Vagina (tissue), 2 donors: ENCODE measurements around the gene LMO2. TPM values are rescaled to one million over a fixed set of nuclear protein-coding genes. Genes with fewer than 3 reads are reported as not detected.

ENCODE experiments used
- DNase-seq, 2 donors: peaks; one replicate each; pipeline ENCODE4 v3.0.0-alpha.2; 2017; ENCODE audit errors: extremely low spot score in 2 of 2
- H3K27ac ChIP-seq: fragments of 200-600 bp; sonication (generic); one replicate; pipeline ENCODE4 v1.5.1; 2019
- H3K27me3 ChIP-seq: fragments of 200-600 bp; sonication (generic); one replicate; pipeline ENCODE4 v1.5.1; 2019
- H3K36me3 ChIP-seq, 2 donors: fragments of 200-600 bp; sonication (generic); one replicate each; pipeline ENCODE4 v1.5.1; 2017 to 2019
- H3K4me1 ChIP-seq: fragments of 200-600 bp; sonication (generic); one replicate; pipeline ENCODE4 v1.5.1; 2019
- H3K4me3 ChIP-seq, 2 donors: fragments of 200-600 bp; sonication (generic); 1 replicate in 1 of 2; 2 replicates in 1 of 2; pipeline ENCODE4 v1.5.1; 2016 to 2019
- H3K9me3 ChIP-seq: fragments of 200-600 bp; sonication (generic); one replicate; pipeline ENCODE4 v1.5.1; 2019
- POLR2A ChIP-seq, 2 donors: fragments of 450-650 bp; IDR thresholded peaks; one replicate each; pipeline ENCODE4 v1.6.1; 2017; ENCODE audit warnings: antibody characterized with exemption in 2 of 2, mild to moderate bottlenecking in 2 of 2, moderate library complexity in 2 of 2
- POLR2AphosphoS5 ChIP-seq, 2 donors: sonication (generic); formaldehyde crosslinking; IDR thresholded peaks; one replicate each; pipeline ENCODE4 v1.9.0; 2017; ENCODE audit warnings: antibody characterized with exemption in 2 of 2, mild to moderate bottlenecking in 2 of 2, low read depth in 1 of 2; ENCODE audit not compliant: insufficient read depth in 1 of 2
- intact Hi-C: fragments of 100-400 bp; cut with DNase I; formaldehyde crosslinking; loops from one replicate; pipeline ENCODE4 v1.15.1; 2023
- total RNA-seq: library from RNA; depleted of rRNA; stranded (reverse); fragments of >200 nt; gene quantifications from one replicate; pipeline ENCODE4 v1.2.3, GENCODE V29; 2016
- TF ChIP-seq, protein P1 (sequence below), 3 experiments: fragments of 450-650 bp in 2 of 3; fragments of 200-600 bp in 1 of 3; sonication (generic) in 1 of 3; IDR thresholded peaks; one replicate each; pipeline ENCODE4 v1.5.1; 2017 to 2019; ENCODE audit warnings: antibody characterized with exemption in 3 of 3, mild to moderate bottlenecking in 2 of 3, moderate library complexity in 2 of 3

Gene LMO2
- total RNA-seq, 1 donor from 2014 or later = 26.5 TPM

DNA sequence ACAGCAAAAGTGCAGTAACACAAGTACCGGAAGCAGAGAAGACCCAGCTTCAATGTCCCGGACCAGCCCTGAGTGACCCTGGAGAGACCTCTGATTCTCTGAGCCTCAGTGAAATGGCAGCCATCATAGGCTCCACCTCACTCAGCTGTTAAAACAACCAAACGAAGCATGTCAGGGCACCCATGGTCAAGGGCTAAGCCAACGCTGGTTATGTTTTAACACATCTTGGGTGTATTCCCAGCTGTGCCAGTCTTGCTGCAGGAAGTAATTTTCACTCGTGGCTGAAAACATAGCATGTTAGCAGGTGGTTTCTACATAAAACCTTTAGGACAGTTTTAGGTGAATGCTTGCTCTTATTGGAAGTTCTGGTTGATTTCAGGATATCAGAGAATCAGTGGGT, 30.9 kb downstream of the LMO2 start:
- Histone ChIP-seq H3K4me1 (peaks cover 20% of the 10 kb centered on the region), H3K36me3 (no peaks in the 10 kb centered on the region), H3K9me3 (no peaks in the 10 kb centered on the region), H3K27ac (no peak overlapping the region), H3K4me3 (no peak overlapping the region), H3K27me3 (no peaks in the 10 kb centered on the region)
- TF ChIP-seq, protein P1, sequence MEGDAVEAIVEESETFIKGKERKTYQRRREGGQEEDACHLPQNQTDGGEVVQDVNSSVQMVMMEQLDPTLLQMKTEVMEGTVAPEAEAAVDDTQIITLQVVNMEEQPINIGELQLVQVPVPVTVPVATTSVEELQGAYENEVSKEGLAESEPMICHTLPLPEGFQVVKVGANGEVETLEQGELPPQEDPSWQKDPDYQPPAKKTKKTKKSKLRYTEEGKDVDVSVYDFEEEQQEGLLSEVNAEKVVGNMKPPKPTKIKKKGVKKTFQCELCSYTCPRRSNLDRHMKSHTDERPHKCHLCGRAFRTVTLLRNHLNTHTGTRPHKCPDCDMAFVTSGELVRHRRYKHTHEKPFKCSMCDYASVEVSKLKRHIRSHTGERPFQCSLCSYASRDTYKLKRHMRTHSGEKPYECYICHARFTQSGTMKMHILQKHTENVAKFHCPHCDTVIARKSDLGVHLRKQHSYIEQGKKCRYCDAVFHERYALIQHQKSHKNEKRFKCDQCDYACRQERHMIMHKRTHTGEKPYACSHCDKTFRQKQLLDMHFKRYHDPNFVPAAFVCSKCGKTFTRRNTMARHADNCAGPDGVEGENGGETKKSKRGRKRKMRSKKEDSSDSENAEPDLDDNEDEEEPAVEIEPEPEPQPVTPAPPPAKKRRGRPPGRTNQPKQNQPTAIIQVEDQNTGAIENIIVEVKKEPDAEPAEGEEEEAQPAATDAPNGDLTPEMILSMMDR (IDR thresholded peaks at IDR 0.05) = no peak
- TF ChIP-seq POLR2A (IDR thresholded peaks at IDR 0.05) (no peak), POLR2AphosphoS5 (IDR thresholded peaks at IDR 0.05; ENCODE audit: insufficient read depth in 1 of 2, low read depth in 1 of 2) (no peak)
- intact Hi-C loops = loop anchor here (2.0 kb wide), 1 partner anchor 106 kb away; no protein-coding TSS in a partner anchor
- no peak for DNase-seq

DNA sequence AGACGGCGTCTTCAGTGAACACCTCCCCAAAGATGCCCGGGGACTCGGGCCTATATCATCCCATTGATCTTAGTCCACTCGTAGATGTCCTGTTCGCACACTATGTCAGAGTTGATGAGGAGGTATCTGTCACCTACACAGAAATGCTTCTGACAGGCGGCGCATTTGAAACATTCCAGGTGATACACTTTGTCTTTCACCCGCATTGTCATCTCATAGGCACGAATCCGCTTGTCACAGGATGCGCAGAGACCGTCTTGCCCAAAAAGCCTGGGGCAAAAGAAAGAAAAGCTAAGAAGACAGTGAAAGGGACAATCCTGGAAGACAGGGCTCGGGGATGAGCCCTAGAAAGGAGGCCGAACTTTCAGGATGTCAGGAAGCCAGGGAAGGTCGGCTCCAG, 32.6 kb downstream of the LMO2 start:
- H3K9me3 ChIP-seq = no peaks in the 10 kb centered on the region
- peaks cover 20% of the 10 kb centered on the region for H3K4me1 ChIP-seq
- no peaks in the 10 kb centered on the region for H3K36me3 ChIP-seq
- TF ChIP-seq, protein P1 (IDR thresholded peaks at IDR 0.05) = no peak
- TF ChIP-seq POLR2A (IDR thresholded peaks at IDR 0.05) = no peak
- TF ChIP-seq POLR2AphosphoS5 (IDR thresholded peaks at IDR 0.05; ENCODE audit: insufficient read depth in 1 of 2, low read depth in 1 of 2) = no peak
- H3K4me3 ChIP-seq = no peak overlapping the region
- intact Hi-C loops = no loop called here
- no peaks in the 10 kb centered on the region for H3K27me3 ChIP-seq
- no peak for DNase-seq
- H3K27ac ChIP-seq = no peak overlapping the region

DNA sequence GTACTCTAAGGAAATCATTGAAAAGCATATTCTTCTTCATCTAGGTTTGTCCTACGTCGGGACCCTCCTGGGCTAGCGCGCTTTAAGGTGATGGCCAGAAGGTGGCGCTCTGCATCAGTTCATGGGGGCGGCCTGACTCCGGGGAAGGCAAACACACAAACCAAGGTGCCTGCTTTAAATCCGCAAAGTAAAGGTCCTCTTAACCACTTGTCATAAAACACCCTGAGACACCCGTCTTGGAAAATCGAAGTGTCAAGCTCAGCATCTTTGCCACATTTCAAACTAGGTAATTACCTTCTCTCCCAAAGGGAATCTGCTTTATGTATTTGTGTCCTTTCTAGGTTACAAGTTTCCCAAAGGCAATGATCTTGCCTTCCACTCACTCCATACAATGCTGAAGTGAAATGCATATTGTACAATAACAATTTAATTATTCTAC, 33.9 kb downstream of the LMO2 start:
- peaks cover 15% of the 10 kb centered on the region for H3K4me1 ChIP-seq
- TF ChIP-seq POLR2A (IDR thresholded peaks at IDR 0.05) = no peak
- no peak for TF ChIP-seq POLR2AphosphoS5 (IDR thresholded peaks at IDR 0.05; ENCODE audit: insufficient read depth in 1 of 2, low read depth in 1 of 2)
- TF ChIP-seq, protein P1 (IDR thresholded peaks at IDR 0.05) = peak; percentile 82 to 96 (median 91)
- no peaks in the 10 kb centered on the region for H3K36me3 ChIP-seq
- H3K4me3 ChIP-seq = no peak overlapping the region
- no peaks in the 10 kb centered on the region for H3K9me3 ChIP-seq
- intact Hi-C loops = no loop called here
- H3K27ac ChIP-seq = no peak overlapping the region
- no peak for DNase-seq
- H3K27me3 ChIP-seq = no peaks in the 10 kb centered on the region

DNA sequence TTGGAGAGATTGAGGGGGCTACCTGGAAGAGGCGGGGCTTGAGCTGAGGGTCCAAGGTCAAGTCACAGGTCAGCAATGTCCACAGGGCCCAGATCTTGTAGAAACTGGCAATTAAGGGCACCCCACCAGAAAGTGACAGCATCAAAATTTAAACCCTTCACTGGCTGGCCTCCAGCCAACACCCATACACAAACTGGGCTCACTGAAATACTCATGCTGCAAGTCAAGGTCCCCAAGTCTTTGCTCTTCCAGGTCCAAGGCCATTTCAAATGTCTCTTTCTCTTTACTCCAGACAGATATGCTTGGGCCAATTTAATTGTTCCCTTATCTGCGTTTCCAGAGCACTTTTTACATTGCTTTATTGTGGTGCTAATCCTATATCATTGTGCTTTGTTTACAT, 36.4 kb downstream of the LMO2 start:
- no peaks in the 10 kb centered on the region for H3K4me1 ChIP-seq
- no peak overlapping the region for H3K4me3 ChIP-seq
- no peak for TF ChIP-seq POLR2A (IDR thresholded peaks at IDR 0.05)
- TF ChIP-seq POLR2AphosphoS5 (IDR thresholded peaks at IDR 0.05; ENCODE audit: insufficient read depth in 1 of 2, low read depth in 1 of 2) = no peak
- TF ChIP-seq, protein P1 (IDR thresholded peaks at IDR 0.05) = no peak
- no peak for DNase-seq
- H3K27me3 ChIP-seq = no peaks in the 10 kb centered on the region
- H3K27ac ChIP-seq = no peak overlapping the region
- no peaks in the 10 kb centered on the region for H3K9me3 ChIP-seq
- no peaks in the 10 kb centered on the region for H3K36me3 ChIP-seq
- intact Hi-C loops = no loop called here

DNA sequence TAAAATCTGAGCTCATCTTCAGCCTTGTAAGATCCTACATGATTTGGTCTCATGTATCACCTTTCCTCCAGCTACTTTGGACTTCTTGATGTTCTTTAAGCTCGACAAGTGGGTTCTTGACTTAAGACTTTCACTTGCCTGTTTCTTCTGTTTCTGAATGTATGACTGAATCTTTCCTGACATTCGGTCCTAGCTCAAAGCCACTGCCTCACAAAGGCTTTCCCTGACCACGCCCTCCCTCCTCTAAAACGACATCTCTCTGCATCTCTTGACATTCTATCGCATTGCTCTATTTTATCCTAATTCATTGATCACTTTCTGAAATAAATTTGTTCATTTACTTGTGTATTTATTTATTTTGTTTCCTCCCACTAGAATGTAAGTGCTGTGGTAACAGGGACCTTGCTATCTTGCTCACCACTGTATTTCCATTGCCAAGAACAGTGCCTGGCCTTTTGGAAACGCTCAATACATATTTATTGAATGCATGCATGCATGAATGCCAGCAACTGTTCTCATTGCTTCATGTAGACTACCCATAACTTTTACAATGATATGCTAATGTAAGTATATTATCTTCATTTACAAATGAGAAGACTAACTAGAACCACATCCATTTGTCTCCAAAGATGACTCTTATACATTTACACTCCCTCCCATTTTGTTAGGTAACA, 43.0 kb downstream of the LMO2 start:
- Histone ChIP-seq H3K4me1 (no peaks in the 10 kb centered on the region), H3K4me3 (no peak overlapping the region), H3K27me3 (no peaks in the 10 kb centered on the region), H3K36me3 (no peaks in the 10 kb centered on the region), H3K9me3 (no peaks in the 10 kb centered on the region), H3K27ac (no peak overlapping the region)
- TF ChIP-seq POLR2AphosphoS5 (IDR thresholded peaks at IDR 0.05; ENCODE audit: insufficient read depth in 1 of 2, low read depth in 1 of 2) = no peak
- TF ChIP-seq, protein P1 (IDR thresholded peaks at IDR 0.05) = no peak
- no peak for TF ChIP-seq POLR2A (IDR thresholded peaks at IDR 0.05)
- intact Hi-C loops = no loop called here
- no peak for DNase-seq
